ENCODE results near the gene ACCSL.
A peak's percentile ranks its signal among the peaks of the same experiment; 100 is the strongest.

The ACCSL gene

GRCh38 chr11:44065841-44066731, 18.3 kb downstream of the ACCSL start, which contains the start of gene ACCS:
ACCS (plus strand) TSS chr11:44066270; CDS start chr11:44067628, 1,358 bp downstream.
- peak; percentile 27 for DNase-seq

- no peak for DNase-seq
These were observed 19.0 kb downstream of the ACCSL start for GRCh38 chr11:44066732-44067141.

GRCh38 chr11:44067266-44067665, 19.5 kb downstream of the ACCSL start:
- DNase-seq: no peak

- no peak for DNase-seq
These were observed 20.4 kb downstream of the ACCSL start for GRCh38 chr11:44068180-44068579.

GRCh38 chr11:44071157-44071556, 23.4 kb downstream of the ACCSL start:
- DNase-seq: no peak

- DNase-seq: no peak
These were observed 25.2 kb downstream of the ACCSL start for GRCh38 chr11:44072757-44073658.

- DNase-seq: no peak
These were observed 31.0 kb downstream of the ACCSL start for GRCh38 chr11:44078794-44079193.

GRCh38 chr11:44079376-44079775, 31.6 kb downstream of the ACCSL start:
- DNase-seq: no peak

- no peak for DNase-seq
These were observed 33.2 kb downstream of the ACCSL start for GRCh38 chr11:44080951-44081350.

- no peak for DNase-seq
These were observed 34.9 kb downstream of the ACCSL start for GRCh38 chr11:44082645-44083044.

- DNase-seq: no peak
These were observed 35.7 kb downstream of the ACCSL start for GRCh38 chr11:44083433-44083832.

- no peak for DNase-seq
These were observed 36.1 kb downstream of the ACCSL start for GRCh38 chr11:44083906-44084305.

GRCh38 chr11:44085330-44085729, 37.5 kb downstream of the ACCSL start:
- DNase-seq: no peak

GRCh38 chr11:44088377-44088776, 40.6 kb downstream of the ACCSL start:
- no peak for DNase-seq

- no peak for DNase-seq
These were observed 41.1 kb downstream of the ACCSL start for GRCh38 chr11:44088871-44089270.

GRCh38 chr11:44090539-44090938, 42.8 kb downstream of the ACCSL start:
- DNase-seq: no peak

- peak; percentile 69 for DNase-seq
These were observed 46.6 kb downstream of the ACCSL start for GRCh38 chr11:44094260-44094868.

GRCh38 chr11:44095506-44096359, 48.0 kb downstream of the ACCSL start, which contains the start of gene EXT2:
EXT2 (plus strand) TSS chr11:44095678; CDS start chr11:44107713, 12,035 bp downstream.
- peak; percentile 56 for DNase-seq

- no peak for DNase-seq
These were observed 48.8 kb downstream of the ACCSL start for GRCh38 chr11:44096360-44097185.

- DNase-seq: no peak
These were observed 50.0 kb downstream of the ACCSL start for GRCh38 chr11:44097821-44098220.

GRCh38 chr11:44101098-44101497, 53.3 kb downstream of the ACCSL start:
- no peak for DNase-seq
